Activated CD4-positive, alpha-beta memory T cell treated with anti-CD3 and anti-CD28 coated beads, Interleukin-2, amount 10 ng/mL, durations not matched to agents 7 days and 5 days (primary cell): ENCODE data around the gene AXDND1. TPM values are rescaled to one million over a fixed set of nuclear protein-coding genes. Genes with fewer than 3 reads are reported as not detected.
"Not testable (repeated sequence)": the region's sequence is repeated elsewhere in the genome, so short reads cannot be mapped to it uniquely, and the experiment has no call there.

Source experiments
- CTCF ChIA-PET: fragments of 350-600 bp; sonication (Branson Sonifier 250); formaldehyde crosslinking; loops from one replicate; lab custom pipeline; 2021; ENCODE audit warnings: antibody characterized with exemption, inconsistent platforms; lab: Charles Lee
- POLR2A ChIA-PET: fragments of 350-600 bp; sonication (Branson Sonifier 250); formaldehyde crosslinking; loops from one replicate; lab custom pipeline; 2021; ENCODE audit warnings: antibody characterized with exemption; lab: Charles Lee
- DNase-seq: peaks from one replicate; pipeline ENCODE4 v3.0.0-alpha.2; 2020
- H3K27ac Mint-ChIP-seq: one replicate; pipeline ENCODE4 v1.8.0; 2021; ENCODE audit warnings: mild to moderate bottlenecking, mixed read lengths
- H3K27me3 Mint-ChIP-seq: one replicate; pipeline ENCODE4 v1.8.0; 2021; ENCODE audit warnings: mixed read lengths
- H3K36me3 Mint-ChIP-seq: one replicate; pipeline ENCODE4 v1.8.0; 2021; ENCODE audit warnings: low read depth, mixed read lengths
- H3K4me1 Mint-ChIP-seq: one replicate; pipeline ENCODE4 v1.8.0; 2021; ENCODE audit warnings: mixed read lengths
- H3K4me3 Mint-ChIP-seq: one replicate; pipeline ENCODE4 v1.8.0; 2021; ENCODE audit warnings: mild to moderate bottlenecking, mixed read lengths
- H3K9me3 Mint-ChIP-seq: one replicate; pipeline ENCODE4 v1.8.0; 2021; ENCODE audit warnings: mixed read lengths
- total RNA-seq, 2 experiments: library from RNA; stranded (reverse); gene quantifications; one replicate each; pipeline ENCODE4 v1.2.3, GENCODE V29; 2021

Gene AXDND1
- total RNA-seq, 2 experiments from 2014 or later, result 0.58 TPM; not detected in 1

GRCh38 chr1:179337942-179338560 is 27.7 kb upstream of the AXDND1 start:
- Mint-ChIP-seq H3K36me3 (peaks cover 37% of the 10 kb centered on the region), H3K4me3 (no peak overlapping the region), H3K4me1 (peaks cover 5% of the 10 kb centered on the region), H3K27ac (no peak overlapping the region), H3K27me3 (no peaks in the 10 kb centered on the region), H3K9me3 (no peaks in the 10 kb centered on the region)
- ChIA-PET CTCF (no interaction called here), POLR2A (no interaction called here)
- no peak for DNase-seq

- no peaks in the 10 kb centered on the region for H3K27me3 Mint-ChIP-seq
- H3K27ac Mint-ChIP-seq, result no peak overlapping the region
- H3K4me1 Mint-ChIP-seq, result peaks cover 2% of the 10 kb centered on the region
- H3K36me3 Mint-ChIP-seq, result peaks cover 41% of the 10 kb centered on the region
- no peak overlapping the region for H3K4me3 Mint-ChIP-seq
- no peak for DNase-seq
- POLR2A ChIA-PET, result no interaction called here
- CTCF ChIA-PET, result no interaction called here
- no peaks in the 10 kb centered on the region for H3K9me3 Mint-ChIP-seq
Measured at GRCh38 chr1:179340918-179341317, 24.9 kb upstream of the AXDND1 start.

GRCh38 chr1:179341943-179342547 is 23.7 kb upstream of the AXDND1 start:
- POLR2A ChIA-PET, result no interaction called here
- Mint-ChIP-seq H3K27ac (no peak overlapping the region), H3K27me3 (no peaks in the 10 kb centered on the region), H3K36me3 (peaks cover 43% of the 10 kb centered on the region), H3K4me3 (no peak overlapping the region), H3K9me3 (no peaks in the 10 kb centered on the region), H3K4me1 (peaks cover 2% of the 10 kb centered on the region)
- DNase-seq, result no peak
- CTCF ChIA-PET, result no interaction called here

GRCh38 chr1:179342740-179343404 is 22.9 kb upstream of the AXDND1 start:
- H3K27me3 Mint-ChIP-seq, result no peaks in the 10 kb centered on the region
- CTCF ChIA-PET, result no interaction called here
- no peaks in the 10 kb centered on the region for H3K9me3 Mint-ChIP-seq
- H3K4me3 Mint-ChIP-seq, result no peak overlapping the region
- H3K27ac Mint-ChIP-seq, result no peak overlapping the region
- peaks cover 47% of the 10 kb centered on the region for H3K36me3 Mint-ChIP-seq
- POLR2A ChIA-PET, result no interaction called here
- no peak for DNase-seq
- H3K4me1 Mint-ChIP-seq, result peaks cover 2% of the 10 kb centered on the region

- no peaks in the 10 kb centered on the region for H3K9me3 Mint-ChIP-seq
- H3K4me1 Mint-ChIP-seq, result peaks cover 10% of the 10 kb centered on the region
- peaks cover 66% of the 10 kb centered on the region for H3K36me3 Mint-ChIP-seq
- H3K27ac Mint-ChIP-seq, result no peak overlapping the region
- ChIA-PET POLR2A (no interaction called here), CTCF (no interaction called here)
- no peaks in the 10 kb centered on the region for H3K27me3 Mint-ChIP-seq
- DNase-seq, result no peak
- H3K4me3 Mint-ChIP-seq, result no peak overlapping the region
Measured at GRCh38 chr1:179351281-179351680, 14.5 kb upstream of the AXDND1 start.

- Mint-ChIP-seq H3K27me3 (no peaks in the 10 kb centered on the region), H3K36me3 (peaks cover 64% of the 10 kb centered on the region), H3K4me1 (peaks cover 10% of the 10 kb centered on the region), H3K9me3 (no peaks in the 10 kb centered on the region), H3K27ac (no peak overlapping the region), H3K4me3 (no peak overlapping the region)
- ChIA-PET CTCF (interaction anchor here (1.2 kb wide), 1 partner anchor 232 kb away, joined by 3 read pairs; no protein-coding TSS in a partner anchor), POLR2A (interaction anchor here (1.3 kb wide), 1 partner anchor 13 kb away, joined by 3 read pairs; the partner anchor contains the start of gene AXDND1)
- DNase-seq, result no peak
Measured at GRCh38 chr1:179352236-179352635, 13.5 kb upstream of the AXDND1 start.

- H3K9me3 Mint-ChIP-seq, result no peaks in the 10 kb centered on the region
- H3K36me3 Mint-ChIP-seq, result peaks cover 52% of the 10 kb centered on the region
- H3K27ac Mint-ChIP-seq, result no peak overlapping the region
- CTCF ChIA-PET, result no interaction called here
- H3K4me3 Mint-ChIP-seq, result no peak overlapping the region
- H3K4me1 Mint-ChIP-seq, result peaks cover 10% of the 10 kb centered on the region
- no peak for DNase-seq
- H3K27me3 Mint-ChIP-seq, result no peaks in the 10 kb centered on the region
- POLR2A ChIA-PET, result interaction anchor here (0.9 to 1.0 kb wide), 2 partner anchors 12 to 59 kb away, joined by 4 to 5 read pairs; partner anchors contain the start of gene AXDND1
Measured at GRCh38 chr1:179353546-179353945, 12.2 kb upstream of the AXDND1 start.

- CTCF ChIA-PET, H3K9me3 Mint-ChIP-seq, POLR2A ChIA-PET, H3K27ac Mint-ChIP-seq, H3K4me3 Mint-ChIP-seq, H3K27me3 Mint-ChIP-seq, DNase-seq, H3K36me3 Mint-ChIP-seq: not testable (repeated sequence)
- H3K4me1 Mint-ChIP-seq, result peaks cover 11% of the 10 kb centered on the region
Measured at GRCh38 chr1:179361631-179362030, 4.1 kb upstream of the AXDND1 start.

- no peak for DNase-seq
- peak overlapping the region; percentile 99 for H3K27ac Mint-ChIP-seq
- H3K9me3 Mint-ChIP-seq, result no peaks in the 10 kb centered on the region
- CTCF ChIA-PET, result interaction anchor here (1.0 to 4.6 kb wide), 5 partner anchors 72 to 287 kb away, joined by 3 to 33 read pairs (median 3); partner anchors contain the start of gene SOAT1
- H3K4me1 Mint-ChIP-seq, result peaks cover 13% of the 10 kb centered on the region
- peak overlapping the region; percentile 95 for H3K4me3 Mint-ChIP-seq
- H3K36me3 Mint-ChIP-seq, result no peaks in the 10 kb centered on the region
- H3K27me3 Mint-ChIP-seq, result no peaks in the 10 kb centered on the region
- POLR2A ChIA-PET, result interaction anchor here (1.0 to 1.9 kb wide), 9 partner anchors 10 to 285 kb away, joined by 3 to 22 read pairs (median 3); partner anchors contain the start of genes SOAT1 and TOR3A
Measured at GRCh38 chr1:179366093-179366800, 476 bp downstream of the AXDND1 start.

GRCh38 chr1:179369751-179370341 is 4.1 kb downstream of the AXDND1 start:
- no peaks in the 10 kb centered on the region for H3K36me3 Mint-ChIP-seq
- POLR2A ChIA-PET, result no interaction called here
- H3K9me3 Mint-ChIP-seq, result no peaks in the 10 kb centered on the region
- H3K4me3 Mint-ChIP-seq, result no peak overlapping the region
- peaks cover 13% of the 10 kb centered on the region for H3K4me1 Mint-ChIP-seq
- no peak overlapping the region for H3K27ac Mint-ChIP-seq
- peaks cover 2% of the 10 kb centered on the region for H3K27me3 Mint-ChIP-seq
- DNase-seq, result peak; percentile 30
- CTCF ChIA-PET, result interaction anchor here (0.6 to 4.7 kb wide), 11 partner anchors 10 to 290 kb away, joined by 3 to 57 read pairs (median 5); partner anchors contain the start of gene TOR3A

GRCh38 chr1:179372160-179372559 is 6.4 kb downstream of the AXDND1 start:
- H3K27me3 Mint-ChIP-seq, result peaks cover 2% of the 10 kb centered on the region
- CTCF ChIA-PET, result no interaction called here
- no peak overlapping the region for H3K4me3 Mint-ChIP-seq
- POLR2A ChIA-PET, result no interaction called here
- no peaks in the 10 kb centered on the region for H3K9me3 Mint-ChIP-seq
- no peak for DNase-seq
- no peaks in the 10 kb centered on the region for H3K36me3 Mint-ChIP-seq
- peaks cover 2% of the 10 kb centered on the region for H3K4me1 Mint-ChIP-seq
- H3K27ac Mint-ChIP-seq, result no peak overlapping the region

GRCh38 chr1:179376223-179376622 is 10.5 kb downstream of the AXDND1 start:
- Mint-ChIP-seq H3K4me3 (no peak overlapping the region), H3K4me1 (no peaks in the 10 kb centered on the region), H3K27ac (no peak overlapping the region), H3K27me3 (peaks cover 2% of the 10 kb centered on the region), H3K36me3 (no peaks in the 10 kb centered on the region), H3K9me3 (no peaks in the 10 kb centered on the region)
- CTCF ChIA-PET, result no interaction called here
- no peak for DNase-seq
- POLR2A ChIA-PET, result no interaction called here
